ENCODE results near the gene TMEM150A. TPM values are rescaled to one million over a fixed set of nuclear protein-coding genes. Genes with fewer than 3 reads are reported as not detected.
A peak's percentile ranks its signal among the peaks of the same experiment; 100 is the strongest.

TMEM150A gene
- total and polyA plus RNA-seq, 2 of the 13 experiments (the other 11 are each of a cell fraction or from before 2014, with no cell fraction given), result 30.1 to 70.4 TPM

- TF ChIP-seq ZFP36 (IDR thresholded peaks at IDR 0.05; ENCODE audit: borderline replicate concordance, low read depth, low read length, partially characterized antibody) (peak; percentile 62), ZNF556 (CRISPR knock-in tag; IDR thresholded peaks at IDR 0.05; ENCODE audit: borderline replicate concordance) (0 out of 2 replicates have a peak, but pooled peaks have one; percentile 11), AGO1 (IDR thresholded peaks at IDR 0.05; ENCODE audit: low read depth, low read length, poor library complexity, severe bottlenecking) (peak; percentile 42), KIAA2018 (CRISPR knock-in tag; IDR thresholded peaks at IDR 0.05; ENCODE audit: borderline replicate concordance) (0 out of 2 replicates have a peak, but pooled peaks have one; percentile 16), ZBTB26 (CRISPR knock-in tag; IDR thresholded peaks at IDR 0.05; ENCODE audit: borderline replicate concordance) (0 out of 2 replicates have a peak, but pooled peaks have one; percentile 20), SOX6 (IDR thresholded peaks at IDR 0.05) (no peak), SOX6 (CRISPR knock-in tag; IDR thresholded peaks at IDR 0.05) (0 out of 2 replicates have a peak, but pooled peaks have one; percentile 10), ZFP91 (CRISPR knock-in tag; IDR thresholded peaks at IDR 0.05; ENCODE audit: borderline replicate concordance) (peak; percentile 50; the same call in 1 of the 2 replicates), SIN3A (IDR thresholded peaks at IDR 0.05; ENCODE audit: borderline replicate concordance, low read depth, low read length) (peak; percentile 85; the same call in 1 of the 2 replicates), BORCS8-MEF2B (CRISPR knock-in tag; IDR thresholded peaks at IDR 0.05) (no peak), ZNF205 (CRISPR knock-in tag; IDR thresholded peaks at IDR 0.05) (peak; percentile 88), ZNF7 (CRISPR knock-in tag; IDR thresholded peaks at IDR 0.05) (peak; percentile 20; the same call in 1 of the 2 replicates), GATAD1 (CRISPR knock-in tag; IDR thresholded peaks at IDR 0.05) (no peak), SALL1 (CRISPR knock-in tag; IDR thresholded peaks at IDR 0.05) (peak; percentile 57), TRAFD1 (CRISPR knock-in tag; IDR thresholded peaks at IDR 0.05; ENCODE audit: borderline replicate concordance) (no peak)
These were observed 24.9 kb downstream of the TMEM150A start, which contains the start of gene VAMP8 (continued) for GRCh38 chr2:85577386-85578242.
